ENCODE data around the gene RBM39. TPM values are rescaled to one million over a fixed set of nuclear protein-coding genes. Genes with fewer than 3 reads are reported as not detected.

The RBM39 gene
- total and polyA plus RNA-seq, 10 of the 15 experiments (the other 5 are each of a cell fraction or from before 2014, with no cell fraction given) = 135 to 280 (median 217) TPM

DNA sequence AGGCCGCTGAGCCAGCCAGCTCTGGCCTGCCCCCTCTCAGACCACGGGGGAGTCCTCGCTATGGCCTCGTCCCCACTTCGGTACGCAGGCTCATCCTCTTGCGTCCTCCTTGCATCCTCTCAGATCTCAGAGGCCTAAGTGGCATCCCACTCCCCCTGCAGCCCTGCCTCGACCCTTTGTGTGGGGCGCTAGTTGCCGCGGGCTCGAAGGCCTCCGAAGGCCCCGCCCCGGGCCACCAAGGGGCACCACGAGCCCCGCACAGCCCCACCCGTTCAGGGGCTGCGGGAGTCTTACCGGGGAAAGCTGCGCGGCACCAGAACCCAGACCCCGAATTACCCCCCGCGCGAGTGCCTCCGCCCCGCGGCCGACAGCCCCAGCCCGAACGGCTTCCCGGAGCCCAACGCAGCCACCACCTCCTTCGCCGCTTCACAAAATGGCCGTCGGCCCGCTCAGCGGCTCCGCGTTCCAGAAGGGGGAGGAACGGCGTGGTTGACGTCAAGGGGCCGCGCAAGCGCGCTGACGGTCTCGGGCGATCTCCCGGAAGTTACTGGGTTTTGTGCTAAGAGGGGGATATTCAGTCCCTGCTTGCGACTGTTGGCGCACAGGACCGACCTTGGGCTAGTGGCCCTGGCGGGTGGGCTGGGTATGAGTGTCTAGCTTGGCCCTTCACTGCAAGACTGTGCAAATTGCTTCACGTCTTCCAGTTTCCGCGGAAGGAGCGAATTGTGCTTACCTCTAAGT lies 77.4 kb downstream of the RBM39 start, which contains the start of the genes CPNE1 and RBM12 (continued):
- TF ChIP-seq RFX5 (IDR thresholded peaks at IDR 0.05; ENCODE audit: low read depth, low read length) = no peak
- no peak for TF ChIP-seq TARDBP (IDR thresholded peaks at IDR 0.05; ENCODE audit: borderline replicate concordance)
- TF ChIP-seq NFYA (IDR thresholded peaks at IDR 0.05; ENCODE audit: borderline replicate concordance, low read depth, low read length) = no peak
- TF ChIP-seq SUZ12 (IDR thresholded peaks at IDR 0.05; ENCODE audit: unreplicated experiment) = no peak
- no peak; the same call in 1 of the 2 replicates for TF ChIP-seq TCF3 (IDR thresholded peaks at IDR 0.05; ENCODE audit: borderline replicate concordance, insufficient read depth, low read depth, low read length)
- TF ChIP-seq, protein P1, sequence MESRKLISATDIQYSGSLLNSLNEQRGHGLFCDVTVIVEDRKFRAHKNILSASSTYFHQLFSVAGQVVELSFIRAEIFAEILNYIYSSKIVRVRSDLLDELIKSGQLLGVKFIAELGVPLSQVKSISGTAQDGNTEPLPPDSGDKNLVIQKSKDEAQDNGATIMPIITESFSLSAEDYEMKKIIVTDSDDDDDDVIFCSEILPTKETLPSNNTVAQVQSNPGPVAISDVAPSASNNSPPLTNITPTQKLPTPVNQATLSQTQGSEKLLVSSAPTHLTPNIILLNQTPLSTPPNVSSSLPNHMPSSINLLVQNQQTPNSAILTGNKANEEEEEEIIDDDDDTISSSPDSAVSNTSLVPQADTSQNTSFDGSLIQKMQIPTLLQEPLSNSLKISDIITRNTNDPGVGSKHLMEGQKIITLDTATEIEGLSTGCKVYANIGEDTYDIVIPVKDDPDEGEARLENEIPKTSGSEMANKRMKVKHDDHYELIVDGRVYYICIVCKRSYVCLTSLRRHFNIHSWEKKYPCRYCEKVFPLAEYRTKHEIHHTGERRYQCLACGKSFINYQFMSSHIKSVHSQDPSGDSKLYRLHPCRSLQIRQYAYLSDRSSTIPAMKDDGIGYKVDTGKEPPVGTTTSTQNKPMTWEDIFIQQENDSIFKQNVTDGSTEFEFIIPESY (IDR thresholded peaks at IDR 0.05) = no peak

DNA sequence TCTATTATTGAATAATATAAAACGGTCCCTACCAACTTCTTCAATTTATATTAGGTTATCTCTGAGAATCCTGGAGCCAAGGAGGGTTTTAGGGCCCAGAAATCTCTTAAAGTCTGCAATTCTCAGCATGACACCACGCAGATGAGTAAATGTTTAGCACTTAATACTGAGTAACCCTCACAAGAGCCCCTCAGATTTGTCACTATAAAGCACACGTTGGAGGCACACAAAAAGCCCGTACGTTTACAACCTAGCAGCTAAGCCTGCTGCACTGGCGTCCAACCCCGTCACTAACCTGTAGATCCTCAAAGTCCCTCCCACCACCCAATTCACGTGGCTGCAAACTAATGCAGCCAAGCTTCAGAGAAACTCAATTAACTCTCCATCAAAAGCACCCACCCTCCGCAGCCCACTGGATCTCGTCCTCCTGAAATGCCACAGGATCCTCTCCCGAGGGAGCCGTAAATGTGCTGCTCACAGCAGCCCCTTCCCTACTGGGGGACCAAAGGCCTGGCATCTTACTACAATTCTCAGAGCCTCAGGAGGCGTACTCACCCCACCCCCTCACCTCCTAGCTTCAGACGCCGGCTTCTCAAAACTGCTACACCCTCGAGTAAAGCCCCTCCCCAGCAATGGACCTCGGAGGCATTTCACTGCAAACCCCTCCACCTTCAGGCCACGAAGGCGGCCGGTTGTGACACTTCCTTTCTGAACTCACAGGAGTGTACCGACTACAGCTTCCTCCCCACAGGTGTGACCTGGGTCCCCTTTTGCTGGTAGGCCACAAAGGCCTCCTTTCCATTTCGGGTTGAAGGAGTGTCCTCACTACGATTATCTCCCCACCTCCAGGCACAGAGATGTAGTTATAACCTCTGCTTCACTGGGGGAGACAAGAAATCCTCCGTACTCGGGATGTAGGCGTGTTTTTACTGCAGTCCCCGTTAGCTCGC lies 78.3 kb downstream of the RBM39 start:
- H3K9me3 ChIP-seq (replicated peaks; ENCODE audit: control insufficient read depth, insufficient read depth, low read length) = no peaks in the 10 kb centered on the region
- DNase-seq (ENCODE audit: low read depth, low spot score) (no peak), FAIRE-seq (no peak), ATAC-seq (peak; percentile 55)
- WGBS (ENCODE audit: insufficient coverage, insufficient replicate concordance, low lambda C conversion rate, missing lambda C conversion rate) = 2% methylated on average over 25 of the region's 28 CpGs
- no peaks in the 10 kb centered on the region for H3K27me3 ChIP-seq (replicated peaks in 1 of 2; ENCODE audit: control insufficient read depth in 2 of 2, insufficient read depth in 2 of 2, low read length in 1 of 2)
- H3K4me2 ChIP-seq (ENCODE audit: control insufficient read depth, insufficient read depth) = peak overlapping the region; percentile 98
- peak overlapping the region; percentile 87 for H3K27ac ChIP-seq (ENCODE audit: control insufficient read depth, insufficient read depth)
- BruUV-seq (replicated peaks) = no TSS peak
- H3K79me2 ChIP-seq (ENCODE audit: control insufficient read depth, insufficient read depth, low read length) = peaks cover 62% of the 10 kb centered on the region
- H3K4me1 ChIP-seq (ENCODE audit: control insufficient read depth, insufficient read depth, low read length) = peaks cover 10% of the 10 kb centered on the region
- peak overlapping the region; percentile 94; the same call in 1 of the 2 replicates for H2AFZ ChIP-seq (ENCODE audit: control insufficient read depth, low read depth, low read length)
- ChIA-PET RAD21 (ENCODE audit: unreplicated experiment) (interaction anchor here (0.9 to 4.5 kb wide), 6 partner anchors 17 to 121 kb away, joined by 3 to 29 read pairs (median 4); partner anchors contain the start of genes ERGIC3, NFS1, RBM39 and ROMO1), CTCF (interaction anchor here (0.7 to 2.5 kb wide), 6 partner anchors 19 to 79 kb away, joined by 3 to 9 read pairs (median 3); no protein-coding TSS in a partner anchor), SMC1A (ENCODE audit: uncharacterized antibody, unreplicated experiment) (interaction anchor here (0.9 to 4.8 kb wide), 10 partner anchors 22 to 200 kb away, joined by 3 to 28 read pairs (median 4); partner anchors contain the start of genes ERGIC3, RBM39 and SPAG4), POLR2A (interaction anchor here (0.6 to 2.9 kb wide), 7 partner anchors 35 to 799 kb away, joined by 3 to 24 read pairs (median 4); partner anchors contain the start of genes NFS1, RBM39, ROMO1 and SCAND1)
- peaks cover 10% of the 10 kb centered on the region for H4K20me1 ChIP-seq (ENCODE audit: control insufficient read depth, insufficient read depth)
- intact Hi-C loops (cut with micrococcal nuclease; ENCODE audit: unreplicated experiment) = loop anchor here (2.0 kb wide), 2 partner anchors 45 to 79 kb away; partner anchors contain the start of gene RBM39
- peak overlapping the region; percentile 87 for H3K9ac ChIP-seq (ENCODE audit: control insufficient read depth, insufficient read depth, low read length)
- in situ Hi-C loops (cut with MboI) = no loop called here
- peak overlapping the region; percentile 87 for H3K4me3 ChIP-seq
- 0 out of 4 replicates have a peak, but pooled peaks cover 0 to 3% of the 10 kb centered on the region in 2 experiments for H3K36me3 ChIP-seq (ENCODE audit: control insufficient read depth in 2 of 2, insufficient read depth in 2 of 2, low read length in 1 of 2)
- TF ChIP-seq SPI1 (IDR thresholded peaks at IDR 0.05; ENCODE audit: borderline replicate concordance, insufficient read depth, low read depth, low read length) (peak; percentile 47; the same call in 1 of the 2 replicates), POLR2A (IDR thresholded peaks at IDR 0.05; ENCODE audit: low read depth, low read length) (peak; percentile 11; the same call in 1 of the 2 replicates), RUNX3 (IDR thresholded peaks at IDR 0.05; ENCODE audit: low read length) (peak; percentile 55; the same call in 1 of the 2 replicates), EGR1 (IDR thresholded peaks at IDR 0.05; ENCODE audit: borderline replicate concordance in 1 of 2, low read depth in 2 of 2, low read length in 2 of 2) (peak in 1 of 2 experiments; percentile 5; a peak in 1 of 3 replicates), BRCA1 (IDR thresholded peaks at IDR 0.05; ENCODE audit: low read depth, low read length) (no peak), SUZ12 (IDR thresholded peaks at IDR 0.05; ENCODE audit: unreplicated experiment) (no peak), SMC3 (IDR thresholded peaks at IDR 0.05; ENCODE audit: borderline replicate concordance, low read length) (no peak), MTA3 (IDR thresholded peaks at IDR 0.05; ENCODE audit: borderline replicate concordance, low read length) (0 out of 2 replicates have a peak, but pooled peaks have one; percentile 47), TAF1 (IDR thresholded peaks at IDR 0.05; ENCODE audit: borderline replicate concordance, low read depth, low read length) (peak; percentile 15; the same call in 1 of the 2 replicates), FOXM1 (IDR thresholded peaks at IDR 0.05; ENCODE audit: low read depth, low read length) (no peak)
- TF ChIP-seq, protein P2, sequence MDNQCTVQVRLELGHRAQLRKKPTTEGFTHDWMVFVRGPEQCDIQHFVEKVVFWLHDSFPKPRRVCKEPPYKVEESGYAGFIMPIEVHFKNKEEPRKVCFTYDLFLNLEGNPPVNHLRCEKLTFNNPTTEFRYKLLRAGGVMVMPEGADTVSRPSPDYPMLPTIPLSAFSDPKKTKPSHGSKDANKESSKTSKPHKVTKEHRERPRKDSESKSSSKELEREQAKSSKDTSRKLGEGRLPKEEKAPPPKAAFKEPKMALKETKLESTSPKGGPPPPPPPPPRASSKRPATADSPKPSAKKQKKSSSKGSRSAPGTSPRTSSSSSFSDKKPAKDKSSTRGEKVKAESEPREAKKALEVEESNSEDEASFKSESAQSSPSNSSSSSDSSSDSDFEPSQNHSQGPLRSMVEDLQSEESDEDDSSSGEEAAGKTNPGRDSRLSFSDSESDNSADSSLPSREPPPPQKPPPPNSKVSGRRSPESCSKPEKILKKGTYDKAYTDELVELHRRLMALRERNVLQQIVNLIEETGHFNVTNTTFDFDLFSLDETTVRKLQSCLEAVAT (IDR thresholded peaks at IDR 0.05) = no peak

All from GM12878 (cell line).